HG03575 (cell line): ENCODE data around the gene RGS9.
"Not testable (repeated sequence)": the region's sequence is repeated elsewhere in the genome, so short reads cannot be mapped to it uniquely, and the experiment has no call there.

ENCODE experiments used
- ATAC-seq: cut with Tn5 transposase; IDR thresholded peaks from one replicate; pipeline ENCODE4 v1.9.1; 2021; ENCODE audit not compliant: unreplicated experiment, insufficient number of reproducible peaks, low FRiP score; ENCODE audit errors: extremely low read depth

RGS9 gene

DNA sequence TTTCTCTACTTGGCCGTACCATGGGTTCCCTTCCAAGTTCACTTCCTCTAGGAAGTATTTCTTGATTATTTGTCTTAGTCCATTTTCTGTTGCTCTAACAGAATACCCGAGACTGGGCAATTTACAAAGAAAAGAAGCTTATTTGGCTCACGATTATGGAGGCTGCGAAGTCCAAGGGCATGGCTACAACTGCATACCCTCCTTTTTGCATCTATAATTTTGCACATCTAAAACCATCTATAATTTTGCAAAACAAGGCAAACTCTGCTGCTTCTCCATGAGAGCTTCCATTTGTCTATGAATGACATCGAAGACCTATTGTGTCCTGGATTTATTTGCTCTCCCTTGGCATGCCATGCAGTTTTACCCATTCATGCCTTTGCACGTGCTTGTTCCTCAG is 27.6 kb upstream of the RGS9 start:
- no peak for ATAC-seq

DNA sequence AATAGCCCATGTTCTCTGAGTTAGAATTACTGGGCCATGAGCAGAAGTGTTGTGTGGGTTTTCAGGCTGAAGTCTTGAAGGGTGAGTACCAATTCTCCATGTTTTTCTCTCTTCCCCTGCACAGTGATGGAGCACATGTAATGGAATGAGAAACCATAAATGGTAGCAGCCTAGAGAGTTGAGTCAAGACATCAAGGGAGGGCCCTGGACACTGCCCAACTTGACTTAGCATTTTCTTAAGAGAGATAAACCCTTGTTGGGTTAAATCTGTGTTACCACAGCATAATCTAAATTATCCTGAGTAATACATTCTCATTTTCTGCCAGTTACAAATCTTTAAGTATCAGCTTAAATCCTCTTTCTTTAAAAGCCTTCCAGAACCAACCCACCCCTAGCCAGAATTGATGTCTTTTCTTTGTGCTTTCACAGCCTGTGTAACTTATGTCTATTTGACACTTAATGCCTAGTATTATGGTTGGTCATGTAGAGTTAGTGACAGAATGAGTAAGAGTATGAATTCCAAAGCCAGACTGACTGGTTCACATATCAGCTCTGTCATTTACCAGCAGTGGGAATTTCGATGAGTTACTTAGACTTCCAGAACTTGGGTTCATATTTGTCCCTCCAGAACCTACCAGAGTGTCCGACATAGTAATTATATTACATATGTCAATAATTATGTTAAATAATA is 27.0 kb upstream of the RGS9 start:
- no peak for ATAC-seq

DNA sequence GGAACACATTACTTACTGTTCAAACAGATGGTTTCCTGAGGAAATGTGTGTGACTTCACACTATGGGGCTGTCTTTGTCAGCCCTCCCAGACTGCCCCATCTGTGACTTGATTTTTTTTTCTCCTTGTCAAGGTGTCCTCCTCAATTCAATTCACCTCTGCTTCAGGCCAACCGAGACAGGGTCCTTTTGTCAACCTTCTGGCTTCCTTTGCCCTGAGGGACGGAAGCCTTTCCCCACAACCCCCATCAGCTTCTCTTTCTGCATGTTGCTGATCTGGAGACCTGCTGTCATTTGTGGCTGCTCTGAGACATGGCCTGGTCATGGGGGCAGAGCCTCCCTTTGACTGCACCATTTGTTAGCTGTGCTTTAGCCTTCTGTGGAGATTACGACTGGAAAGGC is 21.3 kb upstream of the RGS9 start:
- ATAC-seq = no peak

- ATAC-seq = not testable (repeated sequence)
These were observed 20.7 kb upstream of the RGS9 start for GRCh38 chr17:65116515-65116914.

DNA sequence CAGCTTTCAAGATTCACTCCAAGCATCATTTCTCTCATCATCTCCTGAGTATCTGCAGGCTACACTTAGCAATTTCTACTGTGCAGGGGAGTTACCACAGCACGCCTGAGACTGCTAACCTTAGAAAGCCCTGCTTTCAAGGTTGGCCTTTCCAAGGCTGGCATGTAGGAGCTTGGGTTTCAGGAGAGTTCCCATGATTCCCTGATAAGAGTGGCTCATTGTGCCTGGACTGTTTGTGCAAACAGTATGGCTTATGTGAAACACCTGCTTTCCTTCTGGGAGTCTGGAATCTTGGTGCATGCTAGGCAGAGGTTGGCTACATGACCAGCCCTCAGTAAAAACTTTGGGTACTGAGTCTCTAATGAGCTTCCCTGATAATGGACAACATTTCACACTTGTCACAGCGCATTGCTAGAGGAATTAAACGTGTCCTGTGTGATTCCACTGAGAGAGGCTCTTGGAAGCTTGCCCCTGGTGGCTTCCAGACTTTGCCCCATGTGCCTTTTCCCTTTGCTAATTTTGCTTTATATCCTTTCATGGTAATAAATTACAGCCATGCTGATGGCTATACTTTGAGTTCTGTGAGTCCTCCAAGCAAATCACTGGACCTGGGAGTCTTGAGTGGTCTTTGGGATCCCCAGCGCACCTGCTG is 19.7 kb upstream of the RGS9 start:
- ATAC-seq = no peak

- no peak for ATAC-seq
These were observed 15.8 kb upstream of the RGS9 start for GRCh38 chr17:65121368-65121767.

DNA sequence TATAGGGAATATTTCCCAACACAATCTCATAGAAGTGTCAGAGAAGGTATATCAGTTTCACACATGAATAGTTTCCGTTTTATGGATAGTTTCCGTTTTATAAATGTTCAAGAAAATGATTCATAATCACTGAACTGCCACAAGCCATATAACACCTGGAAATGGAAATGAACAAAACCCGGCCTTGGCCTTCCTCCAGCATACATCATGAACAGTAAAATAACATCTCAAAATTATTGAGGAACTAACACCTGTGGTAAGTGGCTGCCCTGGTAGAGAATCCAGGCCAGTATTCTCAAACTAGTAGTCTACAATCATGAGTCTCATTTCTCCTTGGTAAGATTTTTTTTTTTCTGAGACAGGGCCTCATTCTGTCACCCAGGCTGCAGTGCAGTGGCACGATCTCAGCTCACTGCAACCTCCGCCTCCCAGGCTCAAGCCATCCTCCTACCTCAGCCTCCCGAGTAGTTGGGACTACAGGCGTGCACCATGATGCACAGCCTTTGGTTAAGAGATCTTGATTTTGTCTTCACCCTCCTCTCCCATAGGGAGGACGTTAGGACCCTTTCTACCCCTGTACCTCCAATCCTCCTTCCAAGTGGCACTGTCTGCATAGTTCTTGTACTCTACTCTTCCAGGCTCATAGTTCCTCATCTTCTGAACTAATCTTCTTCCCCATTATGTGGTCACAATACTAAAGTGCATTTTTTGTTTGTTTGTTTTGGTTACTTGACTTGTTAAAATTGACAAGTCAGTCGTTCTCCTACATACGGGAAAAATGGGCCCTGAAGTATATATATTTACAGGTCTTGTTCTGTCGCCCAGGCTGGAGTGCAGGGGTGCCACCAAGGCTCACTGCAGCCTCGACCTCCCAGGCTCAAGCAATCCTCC is 15.0 kb upstream of the RGS9 start:
- ATAC-seq = no peak

DNA sequence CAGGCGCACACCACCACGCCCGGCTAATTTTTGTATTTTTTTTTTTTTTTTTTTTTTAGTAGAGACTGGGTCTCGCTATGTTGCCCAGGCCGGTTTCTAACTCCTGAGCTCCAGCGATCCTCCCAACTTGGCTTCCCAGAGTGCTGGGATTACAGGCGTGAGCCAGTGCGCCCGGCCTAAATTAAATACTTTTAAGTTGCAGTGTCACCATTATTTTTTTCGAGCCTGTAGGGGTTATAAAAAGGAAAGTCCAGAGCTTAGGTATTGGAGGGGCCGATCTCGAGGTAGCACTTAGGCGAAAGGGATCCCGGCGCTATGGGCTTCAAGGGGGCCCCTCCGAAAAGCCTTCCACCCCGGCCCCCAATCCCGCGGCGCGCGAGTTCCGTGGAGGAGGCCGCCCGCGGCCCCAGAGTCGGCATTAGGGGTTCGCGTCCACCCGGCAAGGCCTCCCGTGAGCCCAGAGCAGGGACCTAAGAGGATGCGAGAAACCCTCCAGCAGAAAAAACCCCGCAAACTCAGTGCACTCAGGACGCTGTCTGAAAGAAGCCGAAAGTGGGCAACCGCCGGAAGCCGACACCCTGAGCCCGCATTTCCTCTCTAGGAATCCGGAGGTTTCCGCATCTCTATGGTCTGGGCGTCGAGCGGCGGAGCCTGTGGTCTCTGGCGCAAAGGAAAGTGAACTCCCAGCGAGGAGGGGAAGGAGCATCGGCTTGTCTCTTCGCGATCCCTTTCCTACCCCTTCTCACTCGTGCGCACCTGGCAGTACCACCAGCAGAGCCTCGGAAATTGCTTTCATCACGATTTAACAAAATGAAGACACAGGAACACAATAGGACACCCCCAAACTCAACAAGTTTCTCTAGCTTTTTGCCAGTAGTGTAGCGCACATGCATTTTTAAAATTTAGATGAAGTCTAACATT is 14.1 kb upstream of the RGS9 start:
- ATAC-seq = no peak

GRCh38 chr17:65123757-65124675 is 13.2 kb upstream of the RGS9 start:
- ATAC-seq = no peak

GRCh38 chr17:65130832-65131231 is 6.3 kb upstream of the RGS9 start:
- no peak for ATAC-seq

DNA sequence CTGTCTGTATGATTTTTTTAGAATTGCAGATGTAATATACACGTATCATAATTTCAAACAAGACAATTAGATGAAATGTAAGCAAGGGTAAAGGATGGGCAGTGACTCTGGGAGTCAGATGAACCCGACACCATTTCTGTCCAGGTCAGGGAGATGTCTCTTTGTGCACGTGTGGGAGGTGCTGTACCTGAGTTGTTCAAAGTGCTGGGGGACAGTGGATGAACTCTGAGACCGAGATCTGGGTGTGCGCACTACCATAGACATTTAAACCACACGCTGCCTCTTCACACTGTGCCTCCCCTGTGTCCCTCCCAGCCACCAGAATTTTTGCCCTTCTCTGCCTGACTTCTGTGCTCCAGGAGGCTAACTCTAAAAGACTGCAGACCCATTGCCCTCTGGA is 5.9 kb upstream of the RGS9 start:
- no peak for ATAC-seq

- no peak for ATAC-seq
These were observed 5.2 kb upstream of the RGS9 start for GRCh38 chr17:65131946-65132345.

- ATAC-seq = no peak
These were observed 3.1 kb upstream of the RGS9 start for GRCh38 chr17:65134035-65134434.

- ATAC-seq = no peak
These were observed 2.1 kb downstream of the RGS9 start for GRCh38 chr17:65139101-65139764.

DNA sequence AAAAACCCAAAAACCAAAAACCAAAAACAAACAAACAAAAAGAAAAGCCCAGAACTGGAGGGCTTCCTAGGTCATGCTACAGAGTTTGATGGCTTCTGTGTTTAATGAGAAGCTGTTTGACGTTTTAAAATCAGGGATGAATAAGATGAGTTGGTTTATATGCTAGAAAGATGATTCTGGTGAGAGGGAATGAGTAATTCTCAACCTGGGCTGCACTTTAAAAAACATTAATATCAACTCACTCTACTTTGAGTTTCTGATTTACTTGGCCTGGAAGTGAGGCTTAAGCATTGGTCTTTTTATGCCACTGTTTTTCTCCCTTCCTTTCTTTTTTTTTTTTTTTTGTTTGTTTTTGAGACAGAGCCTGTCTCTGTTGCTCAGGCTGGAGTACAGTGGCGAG is 5.1 kb downstream of the RGS9 start:
- no peak for ATAC-seq

GRCh38 chr17:65143889-65144604 is 6.9 kb downstream of the RGS9 start:
- no peak for ATAC-seq

- ATAC-seq = no peak
These were observed 8.6 kb downstream of the RGS9 start for GRCh38 chr17:65145743-65146142.
